GM21528 (cell line): Measurements from ENCODE around the gene ATXN7.

Source experiments
- ATAC-seq: cut with Tn5 transposase; IDR thresholded peaks from one replicate; pipeline ENCODE4 v1.9.1; 2021; ENCODE audit warnings: mild to moderate bottlenecking, moderate library complexity; ENCODE audit not compliant: unreplicated experiment, low FRiP score

ATXN7 gene, protein sequence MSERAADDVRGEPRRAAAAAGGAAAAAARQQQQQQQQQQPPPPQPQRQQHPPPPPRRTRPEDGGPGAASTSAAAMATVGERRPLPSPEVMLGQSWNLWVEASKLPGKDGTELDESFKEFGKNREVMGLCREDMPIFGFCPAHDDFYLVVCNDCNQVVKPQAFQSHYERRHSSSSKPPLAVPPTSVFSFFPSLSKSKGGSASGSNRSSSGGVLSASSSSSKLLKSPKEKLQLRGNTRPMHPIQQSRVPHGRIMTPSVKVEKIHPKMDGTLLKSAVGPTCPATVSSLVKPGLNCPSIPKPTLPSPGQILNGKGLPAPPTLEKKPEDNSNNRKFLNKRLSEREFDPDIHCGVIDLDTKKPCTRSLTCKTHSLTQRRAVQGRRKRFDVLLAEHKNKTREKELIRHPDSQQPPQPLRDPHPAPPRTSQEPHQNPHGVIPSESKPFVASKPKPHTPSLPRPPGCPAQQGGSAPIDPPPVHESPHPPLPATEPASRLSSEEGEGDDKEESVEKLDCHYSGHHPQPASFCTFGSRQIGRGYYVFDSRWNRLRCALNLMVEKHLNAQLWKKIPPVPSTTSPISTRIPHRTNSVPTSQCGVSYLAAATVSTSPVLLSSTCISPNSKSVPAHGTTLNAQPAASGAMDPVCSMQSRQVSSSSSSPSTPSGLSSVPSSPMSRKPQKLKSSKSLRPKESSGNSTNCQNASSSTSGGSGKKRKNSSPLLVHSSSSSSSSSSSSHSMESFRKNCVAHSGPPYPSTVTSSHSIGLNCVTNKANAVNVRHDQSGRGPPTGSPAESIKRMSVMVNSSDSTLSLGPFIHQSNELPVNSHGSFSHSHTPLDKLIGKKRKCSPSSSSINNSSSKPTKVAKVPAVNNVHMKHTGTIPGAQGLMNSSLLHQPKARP

DNA sequence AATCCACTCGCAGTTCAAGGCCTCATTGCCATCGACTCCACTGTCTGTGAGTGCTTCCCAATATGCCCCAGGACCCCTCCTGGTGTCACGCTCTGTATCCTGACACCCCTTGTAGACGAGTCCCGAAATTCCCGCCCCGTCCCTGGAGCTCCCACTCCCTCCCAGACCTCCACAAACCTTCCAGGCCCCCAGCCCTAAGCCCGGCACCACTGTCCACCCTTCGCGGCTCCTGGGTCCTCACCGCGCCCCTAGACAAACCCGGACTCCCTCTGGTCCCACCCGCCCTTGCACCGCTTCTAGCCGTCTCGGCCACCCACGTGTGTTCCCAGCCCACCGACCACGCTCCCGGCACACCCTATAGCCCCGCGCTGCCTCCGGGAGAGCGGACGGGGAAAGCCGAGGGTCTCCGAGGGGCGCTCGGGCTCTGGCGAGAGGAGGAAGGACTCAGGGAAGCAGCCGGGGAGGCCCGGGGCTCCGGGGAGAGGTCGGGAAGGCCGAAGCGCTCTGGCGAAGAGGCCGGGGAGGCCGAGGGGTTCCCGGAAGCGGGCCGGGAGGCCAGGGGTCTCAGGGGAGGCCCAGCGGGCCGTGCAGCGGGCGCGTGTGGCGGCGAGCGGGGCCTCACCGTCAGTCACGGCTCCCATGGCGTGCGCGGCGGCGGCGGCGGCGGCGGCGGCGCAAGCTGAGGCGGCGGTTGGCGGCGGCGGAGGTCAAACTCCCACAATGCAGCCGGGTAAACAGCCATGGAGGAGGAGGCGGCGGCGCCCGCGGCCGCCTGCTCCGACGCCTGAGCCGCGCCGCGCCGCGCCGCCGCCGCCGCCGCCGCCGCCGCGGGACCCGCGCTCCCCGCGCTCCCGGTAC, at the start of gene ATXN7, which contains the start of gene THOC7:
Gene ATXN7, plus strand, starts transcription at position 718 of the 858 bp plus-strand sequence. CDS start 48,732 bp downstream, outside the sequence.
Gene THOC7, minus strand, starts transcription at position 656 of the 858 bp plus-strand sequence. Its CDS starts 15 bp downstream, at position 641.
- ATAC-seq: peak; percentile 77

DNA sequence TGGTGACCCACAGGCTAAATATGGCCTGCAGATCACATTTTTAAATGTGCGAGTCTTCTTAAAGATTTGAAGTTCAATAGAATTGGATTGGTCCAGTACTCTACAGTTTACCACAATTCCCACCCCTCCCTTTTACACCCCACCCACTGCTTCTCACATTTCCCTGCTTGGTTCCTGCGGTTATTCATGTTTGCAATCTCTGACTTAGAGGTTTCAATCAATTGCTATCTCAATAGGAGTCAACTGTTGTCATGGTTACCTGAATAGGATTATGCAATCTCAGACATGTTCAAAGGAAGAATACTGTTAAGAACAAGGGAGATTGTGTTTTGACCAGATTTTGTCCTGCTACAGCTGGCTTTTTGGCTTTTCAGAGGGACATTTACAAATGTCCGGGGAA, 49.4 kb upstream of the ATXN7 start:
- ATAC-seq: no peak

DNA sequence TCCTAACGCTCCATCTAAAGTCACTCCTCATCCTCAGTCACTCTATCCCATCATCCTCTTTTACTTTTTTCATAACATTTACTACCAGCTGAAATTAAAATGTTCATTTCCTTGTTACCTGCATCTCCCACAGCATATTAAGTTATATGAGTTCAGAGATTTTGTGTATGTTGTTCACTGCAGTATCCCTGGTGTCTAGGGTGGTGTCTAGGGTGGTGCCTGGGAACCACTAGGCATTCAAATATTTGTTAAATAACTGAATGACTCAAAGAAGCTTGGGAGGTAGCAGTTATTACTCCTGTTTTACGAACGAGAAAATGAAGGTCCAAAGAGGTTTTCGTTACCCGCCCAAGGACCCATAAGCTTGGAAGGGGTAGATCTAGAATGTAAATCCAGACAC, 46.4 kb upstream of the ATXN7 start:
- no peak for ATAC-seq

DNA sequence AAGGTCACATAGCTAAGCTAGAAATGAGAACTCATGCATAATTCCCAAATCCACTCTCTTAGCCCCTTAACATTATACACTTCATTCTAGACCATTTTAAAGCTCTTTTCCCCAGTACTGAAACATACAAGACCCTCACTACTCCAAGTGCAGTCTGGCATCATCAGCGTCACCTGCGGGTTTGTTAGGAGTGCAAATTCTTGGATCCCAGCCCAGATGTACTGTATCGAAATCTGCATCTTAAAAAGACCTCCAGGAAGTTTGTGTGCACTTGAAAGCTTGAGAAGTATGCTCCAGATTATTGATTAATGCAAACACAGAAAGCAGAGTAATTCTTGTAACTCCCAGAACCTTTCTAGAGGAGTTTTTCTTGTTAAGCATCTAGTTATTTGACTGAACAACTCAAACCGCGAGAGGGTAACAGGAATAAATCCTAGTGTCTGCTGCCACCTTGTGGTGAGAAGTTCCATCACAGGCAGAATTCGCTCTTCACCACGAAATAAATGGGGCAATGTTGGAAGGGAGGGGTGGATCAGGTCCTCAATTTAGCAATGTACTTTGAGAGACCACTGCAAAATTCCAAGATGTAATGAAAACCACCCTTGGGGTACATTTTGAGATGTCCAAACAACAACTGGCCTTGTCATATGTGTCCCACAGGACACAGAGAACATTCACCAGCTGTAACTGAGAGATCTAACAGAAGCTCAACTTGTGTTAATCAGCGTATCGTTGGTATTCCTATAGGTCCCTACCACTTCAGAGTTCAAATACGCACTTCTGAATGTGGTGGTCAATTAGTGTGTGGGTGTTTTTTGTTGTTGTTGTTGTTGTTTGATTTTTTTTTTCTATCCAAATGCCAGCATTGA, 45.2 kb upstream of the ATXN7 start:
- peak; percentile 77 for ATAC-seq

DNA sequence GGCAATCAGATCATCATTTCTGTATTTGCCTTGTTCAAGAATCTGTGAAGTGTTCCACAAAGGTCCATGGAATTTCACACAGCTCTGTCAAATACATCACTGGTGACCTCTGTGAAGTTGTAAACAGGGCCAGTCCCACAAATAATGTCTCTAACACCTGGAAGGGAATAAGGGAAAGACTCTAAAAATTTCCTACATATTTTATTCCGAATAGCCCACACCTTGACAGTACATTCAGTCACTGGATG, 44.6 kb upstream of the ATXN7 start, which contains the start of gene C3orf49:
Gene C3orf49, plus strand, starts transcription at position 149 of the 248 bp plus-strand sequence. CDS start 173 bp downstream, outside the sequence.
- ATAC-seq: no peak

GRCh38 chr3:63824309-63824708, 39.4 kb upstream of the ATXN7 start:
- no peak for ATAC-seq

DNA sequence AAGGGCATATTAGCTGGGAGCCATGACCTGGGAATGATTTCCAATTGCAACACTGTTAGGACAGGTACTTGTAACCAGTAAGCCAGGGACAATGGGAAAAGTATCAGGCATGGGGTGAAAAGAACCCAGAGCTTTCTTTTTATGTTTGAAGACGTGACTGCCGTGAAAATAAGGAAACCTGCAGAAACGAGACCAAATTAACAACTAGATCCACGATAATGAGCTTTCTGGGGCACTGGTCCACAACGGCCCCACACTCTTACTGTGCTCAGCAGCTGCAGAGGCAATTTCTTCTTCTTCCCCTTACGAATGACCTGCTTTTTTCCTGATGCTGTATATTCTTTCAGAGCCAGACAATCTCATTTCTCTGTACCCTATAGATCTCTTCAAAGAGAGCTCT, 33.1 kb upstream of the ATXN7 start:
- ATAC-seq: no peak

DNA sequence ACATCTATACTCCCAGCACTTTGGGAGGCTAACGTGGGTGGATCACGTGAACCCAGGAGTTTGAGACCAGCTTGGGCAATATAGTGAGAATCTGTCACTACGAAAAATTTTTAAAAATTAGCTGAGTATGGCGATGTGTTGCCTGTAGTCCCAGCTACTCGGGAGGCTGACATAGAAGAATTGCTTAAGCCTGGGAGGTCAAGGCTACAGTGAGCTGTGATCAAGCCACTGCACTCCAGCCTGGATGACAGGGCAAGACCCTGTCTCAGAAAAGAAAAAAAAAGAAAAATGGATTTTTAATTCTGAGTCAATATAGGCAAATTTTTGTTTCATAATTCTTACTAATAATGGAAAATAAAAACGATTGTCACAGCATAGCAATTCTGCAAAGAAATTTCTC, 31.3 kb upstream of the ATXN7 start:
- no peak for ATAC-seq

GRCh38 chr3:63841704-63842103, 22.0 kb upstream of the ATXN7 start:
- no peak for ATAC-seq

GRCh38 chr3:63842127-63842526, 21.5 kb upstream of the ATXN7 start:
- no peak for ATAC-seq

- no peak for ATAC-seq
These were observed 18.5 kb upstream of the ATXN7 start for GRCh38 chr3:63845215-63845614.

- ATAC-seq: no peak
These were observed 15.8 kb upstream of the ATXN7 start for GRCh38 chr3:63847718-63848450.

GRCh38 chr3:63849175-63849574, 14.5 kb upstream of the ATXN7 start:
- ATAC-seq: no peak

- no peak for ATAC-seq
These were observed 12.4 kb upstream of the ATXN7 start for GRCh38 chr3:63851287-63851686.

DNA sequence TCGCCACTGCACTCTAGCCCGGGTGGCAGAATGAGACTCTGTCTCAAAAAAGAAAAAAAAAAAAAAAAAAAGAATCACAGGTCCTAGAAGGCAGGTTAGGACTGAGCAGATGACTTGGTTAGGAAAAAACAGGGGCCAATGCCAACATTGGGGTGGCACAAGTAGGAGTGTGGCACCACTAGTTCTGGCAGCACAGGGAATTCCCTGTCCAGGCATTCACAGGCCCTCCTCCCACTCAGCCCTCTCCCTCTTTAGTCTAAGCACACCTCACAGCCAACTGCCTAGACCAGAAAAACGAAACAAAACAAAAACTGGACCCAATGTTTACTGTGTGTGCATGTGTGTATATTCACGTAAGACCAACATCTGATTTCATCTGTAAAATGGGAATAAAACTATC, 10.6 kb upstream of the ATXN7 start:
- ATAC-seq: no peak

DNA sequence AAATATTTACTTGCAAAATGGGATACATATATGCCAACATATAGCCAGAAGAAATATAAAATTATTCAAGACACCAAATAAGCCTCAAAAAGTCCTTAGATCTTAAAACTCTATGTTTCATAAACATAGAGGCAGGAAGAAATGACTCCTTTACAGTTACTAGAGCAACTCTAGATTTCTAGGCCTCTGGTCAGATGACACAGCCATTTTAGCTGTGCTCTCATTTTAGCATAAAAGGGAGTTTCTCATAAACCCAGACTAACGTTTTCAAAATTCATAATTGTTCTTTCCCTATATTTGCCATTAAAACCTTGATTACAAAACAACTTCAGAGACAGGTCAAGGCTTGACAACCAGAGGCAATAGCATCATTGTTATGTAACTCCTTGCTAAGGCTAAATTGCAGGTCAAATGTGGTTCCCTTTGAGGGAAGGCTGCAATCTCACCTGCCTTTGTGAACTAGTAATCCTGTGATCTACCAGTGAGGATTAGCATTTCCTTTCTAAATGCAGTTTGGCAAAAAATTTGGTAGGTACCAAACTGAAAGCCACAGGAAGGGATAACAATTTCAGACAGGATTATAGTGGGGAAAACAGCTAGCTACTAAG, 8.2 kb upstream of the ATXN7 start:
- ATAC-seq: no peak

GRCh38 chr3:63857311-63857710, 6.4 kb upstream of the ATXN7 start:
- no peak for ATAC-seq

DNA sequence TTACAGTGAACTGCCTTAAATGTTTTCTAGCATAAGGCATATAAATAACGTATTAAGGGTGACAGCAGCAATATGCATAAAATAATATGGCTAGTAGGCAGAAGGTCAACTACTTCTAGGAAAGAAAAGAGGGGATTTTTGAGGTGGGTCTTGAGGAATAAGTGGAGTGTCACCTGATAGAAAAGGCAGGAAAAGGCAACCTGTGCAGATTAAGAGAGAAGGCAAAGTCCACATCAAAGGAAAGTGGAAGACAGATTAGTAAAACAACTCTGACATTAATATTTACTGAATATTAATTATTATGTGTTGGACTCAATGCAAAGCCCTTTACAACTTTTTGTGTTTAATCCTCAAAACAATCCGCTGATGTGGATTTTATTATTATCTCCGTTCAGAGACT, 2.9 kb upstream of the ATXN7 start:
- no peak for ATAC-seq

DNA sequence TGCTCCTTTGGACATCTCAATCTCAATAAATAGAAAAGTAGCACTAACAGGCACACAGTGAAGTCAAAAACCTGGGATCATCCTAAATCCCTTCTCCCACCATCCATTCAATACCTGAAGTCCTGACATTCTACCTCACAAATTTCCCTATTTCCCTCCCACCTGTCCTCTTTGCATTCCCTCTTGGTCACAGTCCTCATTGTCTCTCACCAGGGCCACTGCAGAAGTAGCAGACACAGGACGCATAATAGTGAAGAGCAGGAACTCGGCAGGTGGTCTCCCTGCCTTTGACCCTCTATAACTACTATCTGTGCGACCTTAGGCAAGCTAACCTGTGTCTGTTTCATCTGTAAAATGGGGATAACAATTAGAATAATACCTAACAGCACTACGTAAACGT, 2.4 kb upstream of the ATXN7 start:
- no peak for ATAC-seq
